Naive thymus-derived CD8-positive, alpha-beta T cell (primary cell): ENCODE data around the gene BRD3. TPM values are rescaled to one million over a fixed set of nuclear protein-coding genes. Genes with fewer than 3 reads are reported as not detected.
A peak's percentile ranks its signal among the peaks of the same experiment; 100 is the strongest.

Source experiments
- ATAC-seq, 2 donors: fragments of 150-1000 bp; cut with Tn5 transposase in 1 of 2; sonication (Bioruptor Pico), chemical (Tn5 transposase) in 1 of 2; 1 replicate in 1 of 2; 2 replicates in 1 of 2; pipeline ENCODE4 v1.10.0; 2021; ENCODE audit warnings: mild to moderate bottlenecking in 2 of 2, moderate library complexity in 2 of 2
- POLR2A ChIA-PET: fragments of 350-600 bp; sonication (Branson Sonifier 250); formaldehyde crosslinking; loops from one replicate; lab custom pipeline; 2021; ENCODE audit warnings: antibody characterized with exemption; lab: Charles Lee
- DNase-seq, 10 donors: peaks; one replicate each; pipeline versions ENCODE4 v3.0.0 to v3.0.0-alpha.2; 2020 to 2022
- H3K27ac Mint-ChIP-seq, 10 donors: one replicate each; pipeline ENCODE4 v1.8.0; 2020 to 2022; ENCODE audit warnings: mild to moderate bottlenecking in 10 of 10, mixed read lengths in 10 of 10, moderate library complexity in 4 of 10, inconsistent platforms in 1 of 10
- H3K27me3 Mint-ChIP-seq, 5 donors: one replicate each; pipeline ENCODE4 v1.8.0; 2021 to 2022; ENCODE audit warnings: mixed read lengths in 5 of 5
- H3K36me3 Mint-ChIP-seq, 3 donors: one replicate each; pipeline ENCODE4 v1.8.0; 2020 to 2022; ENCODE audit warnings: mixed read lengths in 3 of 3, mild to moderate bottlenecking in 2 of 3, inconsistent platforms in 1 of 3
- H3K4me1 Mint-ChIP-seq, 4 donors: one replicate each; pipeline ENCODE4 v1.8.0; 2021 to 2022; ENCODE audit warnings: mixed read lengths in 4 of 4
- H3K4me3 Mint-ChIP-seq, 10 donors: one replicate each; pipeline ENCODE4 v1.8.0; 2020 to 2022; ENCODE audit warnings: mild to moderate bottlenecking in 10 of 10, mixed read lengths in 10 of 10, moderate library complexity in 6 of 10, inconsistent platforms in 1 of 10
- H3K9me3 Mint-ChIP-seq, 9 donors: one replicate each; pipeline ENCODE4 v1.8.0; 2020 to 2022; ENCODE audit warnings: mixed read lengths in 9 of 9, mild to moderate bottlenecking in 3 of 9, inconsistent platforms in 1 of 9, moderate library complexity in 1 of 9
- polyA plus RNA-seq, 3 donors: library from polyadenylated mRNA; unstranded; fragments of 300-500 nt; fragmentation: Illumina TruSeq; gene quantifications; one replicate each; pipeline ENCODE4 v1.2.3, GENCODE V29; 2021
- total RNA-seq, 8 experiments: library from RNA in 2 of 8; stranded (reverse) in 2 of 8; gene quantifications; one replicate each; pipeline ENCODE4 v1.2.3 and lab custom pipeline; 2021 to 2026

BRD3 gene
- total and polyA plus RNA-seq, 5 experiments from 2014 or later, result 13.1 to 49.0 (median 30.9) TPM

DNA sequence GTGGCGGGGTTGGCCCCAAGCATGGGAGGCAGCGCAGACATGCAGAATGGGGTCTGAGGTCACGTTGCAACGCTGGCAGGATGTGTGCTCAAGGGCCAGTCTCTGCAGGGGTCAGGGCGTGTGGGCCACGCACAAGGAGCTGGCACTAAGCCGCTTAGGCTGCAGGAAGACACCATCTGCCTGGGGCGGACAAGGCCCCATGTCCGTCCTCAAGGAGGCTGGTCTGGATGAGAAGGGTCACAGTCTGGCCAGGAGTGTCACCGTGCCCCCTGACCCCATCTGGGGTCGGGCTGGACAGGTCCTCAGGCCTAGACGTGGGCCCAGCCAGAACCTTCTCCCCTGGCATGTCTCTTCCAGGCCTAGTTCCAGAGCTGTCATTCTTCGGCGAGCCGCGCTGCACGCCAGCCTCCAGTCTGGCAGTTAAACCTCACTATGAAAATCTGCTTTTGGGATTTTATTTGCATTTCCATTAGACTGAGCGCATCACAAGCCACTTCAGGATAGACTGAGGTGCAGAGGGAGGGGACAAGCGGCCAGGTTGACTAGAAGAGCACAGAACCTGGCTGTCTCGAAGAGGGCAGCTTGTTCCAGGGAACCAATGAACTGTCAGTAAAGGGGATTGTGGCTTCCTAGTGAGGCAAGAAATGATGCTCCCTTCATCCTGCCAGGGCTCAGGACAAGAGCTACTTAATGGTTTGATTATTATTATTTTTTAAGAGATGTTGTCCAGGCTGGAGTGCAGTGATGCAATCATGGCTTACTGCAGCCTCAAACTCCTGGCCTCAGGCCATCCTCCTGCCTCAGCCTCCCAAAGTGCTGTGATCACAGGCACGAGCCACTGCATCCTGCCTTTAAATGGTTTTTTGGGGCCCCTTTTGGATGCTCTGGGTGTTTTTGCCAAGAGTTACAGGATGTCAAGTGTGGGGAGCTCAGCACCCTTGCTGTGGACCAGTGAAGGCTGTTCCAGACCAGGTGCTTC, 38.3 kb downstream of the BRD3 start:
- peak overlapping the region in 1 of 10 donors; percentile 44 for H3K27ac Mint-ChIP-seq
- peak overlapping the region in 1 of 10 donors; percentile 48 for H3K4me3 Mint-ChIP-seq
- H3K27me3 Mint-ChIP-seq, result no peaks in the 10 kb centered on the region
- DNase-seq (no peak), ATAC-seq (no peak)
- H3K9me3 Mint-ChIP-seq, result no peaks in the 10 kb centered on the region
- POLR2A ChIA-PET, result interaction anchor here (0.6 to 0.7 kb wide), 2 partner anchors 995 to 1753 kb away, joined by 4 to 6 read pairs; no protein-coding TSS in a partner anchor
- H3K36me3 Mint-ChIP-seq, result peaks cover 5 to 27% (median 10%) of the 10 kb centered on the region in 3 donors
- H3K4me1 Mint-ChIP-seq, result peaks cover 0 to 22% (median 6%) of the 10 kb centered on the region in 4 donors

DNA sequence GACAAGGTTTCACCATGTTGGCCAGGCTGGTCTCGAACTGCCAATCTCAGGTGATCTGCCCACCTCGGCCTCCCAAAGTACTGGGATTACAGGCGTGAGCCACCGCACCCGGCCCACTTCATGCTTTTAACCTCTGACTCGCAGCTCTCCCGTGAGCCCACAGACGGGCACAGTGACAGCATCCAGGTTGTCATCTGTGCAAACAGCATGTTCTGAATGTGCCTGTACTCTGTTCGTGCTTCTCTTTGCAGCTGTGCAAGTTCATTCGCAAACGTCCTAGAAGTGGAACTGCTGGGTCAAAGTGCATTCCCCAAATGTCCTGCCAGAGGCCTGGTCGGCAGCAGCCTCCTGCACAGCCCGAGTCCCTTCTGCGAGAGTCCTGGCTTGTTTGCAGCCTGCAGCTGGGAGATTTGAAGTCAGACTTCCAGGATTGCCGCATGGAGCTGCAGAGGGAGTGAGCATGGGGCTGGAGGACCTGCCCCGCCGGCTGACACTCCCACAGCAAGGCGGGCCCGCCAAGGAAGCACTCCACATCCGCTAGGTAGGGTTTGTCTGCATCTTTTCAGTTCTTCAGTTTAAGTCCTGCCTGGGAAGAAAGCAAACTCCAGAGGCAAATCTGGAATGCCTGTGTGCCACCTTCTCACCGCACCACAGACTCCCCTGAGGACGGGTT, 39.1 kb downstream of the BRD3 start:
- DNase-seq, result no peak
- peaks cover 5 to 21% (median 10%) of the 10 kb centered on the region in 3 donors for H3K36me3 Mint-ChIP-seq
- H3K4me1 Mint-ChIP-seq, result peaks cover 3 to 24% (median 10%) of the 10 kb centered on the region in 4 donors
- POLR2A ChIA-PET, result interaction anchor here (0.6 kb wide), 1 partner anchor 14 kb away, joined by 4 read pairs; no protein-coding TSS in a partner anchor
- no peak overlapping the region for H3K27ac Mint-ChIP-seq
- no peak for ATAC-seq
- H3K9me3 Mint-ChIP-seq, result no peaks in the 10 kb centered on the region
- H3K4me3 Mint-ChIP-seq, result peak overlapping the region in 2 of 10 donors; percentile 15 to 22
- H3K27me3 Mint-ChIP-seq, result no peaks in the 10 kb centered on the region

DNA sequence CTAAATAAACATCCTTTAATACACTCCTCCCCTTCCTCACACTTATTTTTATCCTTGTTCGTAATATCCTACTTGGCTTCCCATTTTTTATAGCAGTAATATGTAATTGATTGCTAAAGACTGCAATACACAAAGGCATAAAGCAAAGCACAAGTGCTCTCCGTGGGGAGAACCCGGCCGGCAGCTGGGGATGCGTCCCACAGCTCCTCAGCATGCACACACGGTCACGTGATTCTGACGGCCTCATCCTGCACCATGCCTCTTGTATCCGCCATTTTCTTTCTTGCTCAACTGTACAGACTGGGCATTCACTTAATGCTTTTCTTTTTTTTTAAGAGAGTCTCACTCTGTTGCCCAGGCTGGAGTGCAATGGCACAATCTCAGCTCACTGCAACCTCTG, 39.8 kb downstream of the BRD3 start:
- ATAC-seq (no peak), DNase-seq (no peak)
- H3K4me3 Mint-ChIP-seq, result peak overlapping the region in 6 of 10 donors; percentile 4 to 77 (median 34)
- POLR2A ChIA-PET, result interaction anchor here (0.6 kb wide), 1 partner anchor 14 kb away, joined by 4 read pairs; no protein-coding TSS in a partner anchor
- no peaks in the 10 kb centered on the region for H3K27me3 Mint-ChIP-seq
- H3K36me3 Mint-ChIP-seq, result peaks cover under 1 to 14% (median 4%) of the 10 kb centered on the region in 3 donors
- H3K27ac Mint-ChIP-seq, result peak overlapping the region in 2 of 10 donors; percentile 35 to 36
- H3K4me1 Mint-ChIP-seq, result peaks cover 3 to 24% (median 10%) of the 10 kb centered on the region in 4 donors
- H3K9me3 Mint-ChIP-seq, result no peaks in the 10 kb centered on the region

- peaks cover 0 to 10% (median 0%) of the 10 kb centered on the region in 3 donors for H3K36me3 Mint-ChIP-seq
- DNase-seq, result no peak
- no peaks in the 10 kb centered on the region for H3K27me3 Mint-ChIP-seq
- peak overlapping the region in 3 of 10 donors; percentile 21 to 36 (median 31) for H3K27ac Mint-ChIP-seq
- H3K4me3 Mint-ChIP-seq, result peak overlapping the region in 6 of 10 donors; percentile 4 to 83 (median 71)
- no peak for ATAC-seq
- peaks cover 3 to 24% (median 10%) of the 10 kb centered on the region in 4 donors for H3K4me1 Mint-ChIP-seq
- POLR2A ChIA-PET, result no interaction called here
- H3K9me3 Mint-ChIP-seq, result no peaks in the 10 kb centered on the region
Measured at GRCh38 chr9:134027561-134027960, 40.3 kb downstream of the BRD3 start.

DNA sequence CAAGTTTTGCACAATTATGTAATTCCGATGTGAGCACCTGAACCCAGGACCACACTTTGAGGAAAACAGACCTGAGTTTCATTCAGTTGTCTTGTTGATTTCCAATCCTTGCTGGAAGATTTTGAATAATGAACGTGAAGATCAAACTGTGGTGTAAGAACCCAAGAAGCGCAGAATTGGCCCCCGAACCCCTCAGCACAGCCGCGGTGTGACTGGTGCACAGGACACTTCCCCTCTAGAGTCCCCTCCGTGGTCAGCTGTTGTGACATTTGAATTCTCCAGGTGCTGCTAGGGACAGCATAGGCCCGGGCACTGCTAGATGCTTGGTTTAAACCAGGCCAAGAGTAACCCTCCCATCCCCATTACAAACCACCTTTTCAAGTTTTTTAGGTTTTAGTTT, 40.8 kb downstream of the BRD3 start:
- POLR2A ChIA-PET, result interaction anchor here (0.9 kb wide), 1 partner anchor 42 kb away, joined by 3 read pairs; no protein-coding TSS in a partner anchor
- H3K9me3 Mint-ChIP-seq, result no peaks in the 10 kb centered on the region

DNA sequence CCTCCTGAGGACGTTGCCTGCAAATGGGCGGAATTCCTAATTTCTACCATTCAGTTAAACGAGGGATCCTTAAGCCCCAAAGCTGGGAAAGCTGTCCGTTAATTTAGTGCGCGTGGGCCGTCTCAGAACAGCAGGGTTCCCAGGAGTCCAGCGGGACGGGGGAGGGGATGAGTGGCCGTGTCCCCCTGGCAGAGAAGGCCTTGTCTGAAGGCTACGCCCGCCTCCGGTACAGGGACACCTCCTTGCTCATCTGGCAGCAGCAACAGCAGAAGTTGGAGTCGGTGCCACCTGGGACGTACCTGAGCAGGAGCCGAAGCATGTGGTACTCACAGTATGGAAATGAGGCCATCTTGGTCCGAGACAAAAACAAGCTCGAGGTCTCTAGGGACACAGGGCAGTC, 41.2 kb downstream of the BRD3 start:
- no peak for DNase-seq

More for the DNA sequence above, 40.8 kb downstream of the BRD3 start:
- Mint-ChIP-seq H3K27ac (peak overlapping the region in 2 of 10 donors; percentile 15 to 43), H3K4me3 (peak overlapping the region in 9 of 10 donors; percentile 26 to 84 (median 71)), H3K36me3 (peaks cover 0 to 8% (median 0%) of the 10 kb centered on the region in 3 donors), H3K27me3 (no peaks in the 10 kb centered on the region), H3K4me1 (peaks cover 3 to 24% (median 10%) of the 10 kb centered on the region in 4 donors)
- DNase-seq (no peak), ATAC-seq (no peak)

GRCh38 chr9:134025606-134026541, 42.0 kb downstream of the BRD3 start:
- H3K4me3 Mint-ChIP-seq, result peak overlapping the region; percentile 68 to 89 (median 81)
- DNase-seq (peak; percentile 20 to 71 (median 48)), ATAC-seq (peak; percentile 58 to 63)
- no peaks in the 10 kb centered on the region for H3K27me3 Mint-ChIP-seq
- peak overlapping the region in 8 of 10 donors; percentile 19 to 90 (median 58) for H3K27ac Mint-ChIP-seq
- POLR2A ChIA-PET, result interaction anchor here (0.6 to 2.2 kb wide), 8 partner anchors 10 to 1132 kb away, joined by 3 to 14 read pairs (median 4); partner anchors contain the start of genes BRD3, RNU6ATAC and WDR5
- peaks cover 3 to 24% (median 10%) of the 10 kb centered on the region in 4 donors for H3K4me1 Mint-ChIP-seq
- H3K36me3 Mint-ChIP-seq, result peaks cover 0 to 4% (median 0%) of the 10 kb centered on the region in 3 donors
- H3K9me3 Mint-ChIP-seq, result no peaks in the 10 kb centered on the region

More for the DNA sequence above, 41.2 kb downstream of the BRD3 start:
- H3K4me3 Mint-ChIP-seq, result peak overlapping the region; percentile 55 to 89 (median 81)
- POLR2A ChIA-PET, result interaction anchor here (0.9 to 1.6 kb wide), 2 partner anchors 39 to 42 kb away, joined by 3 to 4 read pairs (median 4); no protein-coding TSS in a partner anchor
- peak overlapping the region in 3 of 10 donors; percentile 13 to 41 (median 15) for H3K27ac Mint-ChIP-seq
- no peak for ATAC-seq
- H3K9me3 Mint-ChIP-seq, result no peaks in the 10 kb centered on the region
- H3K27me3 Mint-ChIP-seq, result no peaks in the 10 kb centered on the region
- peaks cover 3 to 24% (median 10%) of the 10 kb centered on the region in 4 donors for H3K4me1 Mint-ChIP-seq
- peaks cover 0 to 8% (median 0%) of the 10 kb centered on the region in 3 donors for H3K36me3 Mint-ChIP-seq

GRCh38 chr9:134024828-134025605, 42.8 kb downstream of the BRD3 start, which contains the start of gene BRD3OS:
BRD3OS (plus strand) TSS chr9:134025481; CDS start chr9:134026748, 1,267 bp downstream.
- peak; percentile 76 to 96 (median 90) for DNase-seq
- POLR2A ChIA-PET, result interaction anchor here (0.6 to 2.2 kb wide), 7 partner anchors 11 to 677 kb away, joined by 3 to 14 read pairs (median 4); partner anchors contain the start of genes BRD3, MED22, RNU6ATAC and RPL7A
- H3K9me3 Mint-ChIP-seq, result no peaks in the 10 kb centered on the region
- no peaks in the 10 kb centered on the region for H3K36me3 Mint-ChIP-seq
- H3K4me3 Mint-ChIP-seq, result peak within 1 kb of the TSS; percentile 72 to 89 (median 82)
- H3K27ac Mint-ChIP-seq, result peak within 1 kb of the TSS; percentile 23 to 90 (median 56)
- ATAC-seq, result peak; percentile 86 to 91
- peaks cover 3 to 24% (median 10%) of the 10 kb centered on the region in 4 donors for H3K4me1 Mint-ChIP-seq
- no peaks in the 10 kb centered on the region for H3K27me3 Mint-ChIP-seq

- Mint-ChIP-seq H3K36me3 (no peaks in the 10 kb centered on the region), H3K27ac (peak overlapping the region in 8 of 10 donors; percentile 23 to 82 (median 56)), H3K4me1 (peaks cover 3 to 24% (median 10%) of the 10 kb centered on the region in 4 donors), H3K9me3 (no peaks in the 10 kb centered on the region), H3K4me3 (peak overlapping the region; percentile 44 to 89 (median 77)), H3K27me3 (no peaks in the 10 kb centered on the region)
- POLR2A ChIA-PET, result interaction anchor here (1.9 to 2.2 kb wide), 3 partner anchors 12 to 111 kb away, joined by 5 to 14 read pairs (median 9); partner anchors contain the start of genes BRD3 and WDR5
- ATAC-seq (no peak), DNase-seq (no peak)
Measured at GRCh38 chr9:134024214-134024792, 43.5 kb downstream of the BRD3 start.

GRCh38 chr9:134014946-134015345, 52.9 kb downstream of the BRD3 start:
- Mint-ChIP-seq H3K36me3 (peaks cover 0 to 5% (median 0%) of the 10 kb centered on the region in 3 donors), H3K4me1 (no peaks in the 10 kb centered on the region), H3K27me3 (no peaks in the 10 kb centered on the region), H3K9me3 (peaks cover 0 to 17% (median 0%) of the 10 kb centered on the region in 9 donors), H3K4me3 (no peak overlapping the region), H3K27ac (no peak overlapping the region)
- ATAC-seq (no peak), DNase-seq (no peak)
- POLR2A ChIA-PET, result no interaction called here
